B cell (primary cell): ENCODE measurements around the gene AMBN. TPM values are rescaled to one million over a fixed set of nuclear protein-coding genes. Genes with fewer than 3 reads are reported as not detected.

ENCODE experiments used
- ATAC-seq: fragments of 200-7000 bp; cut with Tn5 transposase; one replicate; pipeline ENCODE4 v1.10.0; 2021; ENCODE audit warnings: low read depth, mild to moderate bottlenecking, moderate number of reproducible peaks, moderate library complexity
- CTCF ChIA-PET: fragments of 350-600 bp; sonication (Branson Sonifier 250); formaldehyde crosslinking; loops from one replicate; lab custom pipeline; 2021; ENCODE audit warnings: antibody characterized with exemption, inconsistent platforms; lab: Charles Lee
- POLR2A ChIA-PET: fragments of 350-600 bp; sonication (Branson Sonifier 250); formaldehyde crosslinking; loops from one replicate; lab custom pipeline; 2021; ENCODE audit warnings: antibody characterized with exemption; lab: Charles Lee
- DNase-seq: peaks from one replicate; pipeline ENCODE4 v3.0.0; 2013
- H2AFZ ChIP-seq: 2 replicates; pipeline ENCODE4 v1.6.1; 2012; ENCODE audit warnings: mild to moderate bottlenecking, low read depth, low read length; ENCODE audit not compliant: insufficient read depth, poor library complexity, severe bottlenecking
- H3K27ac ChIP-seq, 2 donors: 1 replicate in 1 of 2; 2 replicates in 1 of 2; pipeline ENCODE4 v1.5.1; 2012 to 2013; ENCODE audit warnings: low read length in 2 of 2, mild to moderate bottlenecking in 2 of 2, moderate library complexity in 1 of 2
- H3K27me3 ChIP-seq, 4 experiments: fragments of 200-600 bp in 1 of 4; sonication (generic) in 1 of 4; replicated peaks in 1 of 4; 1 replicate in 2 of 4; 2 replicates in 2 of 4; pipeline versions ENCODE4 v1.6.1 to v1.7.0; 2013 to 2016; ENCODE audit warnings: low read length in 3 of 4, mild to moderate bottlenecking in 2 of 4, mixed read lengths in 1 of 4, moderate library complexity in 1 of 4; ENCODE audit not compliant: insufficient read depth in 4 of 4, control insufficient read depth in 3 of 4; ENCODE audit errors: control extremely low read depth in 1 of 4
- H3K36me3 ChIP-seq, 2 experiments: replicated peaks in 1 of 2; 1 replicate in 1 of 2; 2 replicates in 1 of 2; pipeline versions ENCODE4 v1.6.1 to v1.7.1; 2013; ENCODE audit warnings: low read length in 1 of 2; ENCODE audit not compliant: insufficient read depth in 2 of 2, control insufficient read depth in 1 of 2; ENCODE audit errors: control extremely low read depth in 1 of 2, extremely low read depth in 1 of 2
- H3K4me1 ChIP-seq, 2 donors: fragments of 200-600 bp in 1 of 2; sonication (generic) in 1 of 2; 1 replicate in 1 of 2; 2 replicates in 1 of 2; pipeline versions ENCODE4 v1.5.1 to v1.6.1; 2013 to 2017; ENCODE audit warnings: low read length in 2 of 2; ENCODE audit not compliant: control insufficient read depth in 2 of 2, insufficient read depth in 2 of 2
- H3K4me2 ChIP-seq: replicated peaks from 2 replicates; pipeline ENCODE3; 2012; ENCODE audit warnings: mild to moderate bottlenecking, low read depth, low read length; ENCODE audit not compliant: poor library complexity, severe bottlenecking
- H3K4me3 ChIP-seq, 5 experiments: fragments of 200-600 bp in 1 of 5; sonication (generic) in 1 of 5; 1 replicate in 3 of 5; 2 replicates in 2 of 5; pipeline versions ENCODE4 v1.5.1 to v1.7.0; 2011 to 2016; ENCODE audit warnings: low read length in 4 of 5, mild to moderate bottlenecking in 4 of 5, low read depth in 2 of 5, control low read depth in 1 of 5, moderate library complexity in 1 of 5; ENCODE audit not compliant: insufficient read depth in 1 of 5; ENCODE audit errors: control extremely low read depth in 1 of 5, extremely low read depth in 1 of 5
- H3K79me2 ChIP-seq: fragments of 200-600 bp; sonication (generic); one replicate; pipeline ENCODE4 v1.6.0; 2016; ENCODE audit warnings: low read length; ENCODE audit not compliant: control insufficient read depth, insufficient read depth
- H3K9ac ChIP-seq: fragments of 200-600 bp; sonication (generic); 2 replicates; pipeline ENCODE4 v1.6.1; 2017; ENCODE audit warnings: mild to moderate bottlenecking, low read length, moderate library complexity
- H3K9me3 ChIP-seq, 3 donors: one replicate each; pipeline versions ENCODE4 v1.6.1 to v1.7.1; 2013; ENCODE audit warnings: low read length in 2 of 3; ENCODE audit not compliant: control insufficient read depth in 2 of 3, insufficient read depth in 1 of 3; ENCODE audit errors: control extremely low read depth in 1 of 3
- H4K20me1 ChIP-seq: 2 replicates; pipeline ENCODE4 v1.6.0; 2012; ENCODE audit warnings: mild to moderate bottlenecking, low read length; ENCODE audit not compliant: insufficient read depth, control insufficient read depth, poor library complexity, severe bottlenecking
- H3K27ac Mint-ChIP-seq: one replicate; pipeline ENCODE4 v1.8.0; 2021; ENCODE audit warnings: mixed read lengths
- H3K27me3 Mint-ChIP-seq: one replicate; pipeline ENCODE4 v1.8.0; 2021; ENCODE audit warnings: mixed read lengths
- H3K4me1 Mint-ChIP-seq: one replicate; pipeline ENCODE4 v1.8.0; 2021; ENCODE audit warnings: mixed read lengths
- H3K4me3 Mint-ChIP-seq: one replicate; pipeline ENCODE4 v1.8.0; 2021; ENCODE audit warnings: mixed read lengths
- H3K9me3 Mint-ChIP-seq: one replicate; pipeline ENCODE4 v1.8.0; 2022; ENCODE audit warnings: mixed read lengths; ENCODE audit not compliant: insufficient read depth
- CTCF ChIP-seq: fragments of 200-600 bp; IDR thresholded peaks from one replicate; pipeline ENCODE4 v1.8.0; 2022; ENCODE audit warnings: antibody characterized with exemption, mild to moderate bottlenecking
- EZH2 ChIP-seq: IDR thresholded peaks from 2 replicates; pipeline ENCODE4 v1.6.1; 2012; ENCODE audit warnings: borderline replicate concordance, low read depth, mild to moderate bottlenecking, moderate library complexity, low read length; ENCODE audit not compliant: insufficient read depth, poor library complexity, severe bottlenecking
- WGBS: methylation state at CpG from one replicate; pipeline ENCODE4 v1.1.5; 2013; ENCODE audit warnings: missing lambda C conversion rate; ENCODE audit not compliant: insufficient coverage; 5-methylcytosine and 5-hydroxymethylcytosine counted together
- intact Hi-C: fragments of 100-400 bp; cut with micrococcal nuclease; formaldehyde crosslinking; loops from one replicate; pipeline ENCODE4 v1.10.0; 2022
- polyA minus RNA-seq: library from RNA; depleted of rRNA, polyadenylated mRNA; stranded (reverse); fragments of >200 nt; gene quantifications from 2 replicates; pipeline ENCODE4 v1.2.3, GENCODE V29; 2012
- polyA plus RNA-seq: library from polyadenylated mRNA; depleted of rRNA; stranded (reverse); fragments of >200 nt; gene quantifications from 2 replicates; pipeline ENCODE4 v1.2.3, GENCODE V29; 2012
- total RNA-seq, 2 donors: library from RNA; stranded (reverse); fragments of 120-200 nt in 1 of 2; gene quantifications; 1 replicate in 1 of 2; 2 replicates in 1 of 2; pipeline versions ENCODE4 v1.2.3 to v1.2.4, GENCODE V29; 2013 to 2022

The AMBN gene
- total RNA-seq (not detected in 2 replicates), polyA plus RNA-seq (not detected in 2 replicates), polyA minus RNA-seq (not detected in 2 replicates)
- not detected for total RNA-seq (2013)

GRCh38 chr4:70591955-70592582 lies at the start of gene AMBN:
Gene AMBN, plus strand, starts transcription at chr4:70592256. Its CDS starts 103 bp downstream, at chr4:70592359.
- H4K20me1 ChIP-seq = no peaks in the 10 kb centered on the region
- no CpG with 5 or more reads among the region's 5 CpGs for WGBS
- no peaks in the 10 kb centered on the region for H3K9me3 ChIP-seq
- no peaks in the 10 kb centered on the region for H3K79me2 ChIP-seq
- H3K27me3 Mint-ChIP-seq = peaks cover 5% of the 10 kb centered on the region
- peaks cover 10% of the 10 kb centered on the region for H3K4me1 Mint-ChIP-seq
- no peak within 1 kb of the TSS for H2AFZ ChIP-seq
- no peak for DNase-seq
- H3K4me2 ChIP-seq = no peak within 1 kb of the TSS
- no peaks in the 10 kb centered on the region for H3K9me3 Mint-ChIP-seq
- TF ChIP-seq CTCF (no peak), EZH2 (no peak)
- no peak for ATAC-seq
- ChIA-PET CTCF (no interaction called here), POLR2A (no interaction called here)
- no peaks in the 10 kb centered on the region for H3K36me3 ChIP-seq
- H3K27ac Mint-ChIP-seq = no peak within 1 kb of the TSS
- no peaks in the 10 kb centered on the region for H3K27me3 ChIP-seq
- no peak within 1 kb of the TSS for H3K4me3 Mint-ChIP-seq
- intact Hi-C loops = no loop called here
- H3K27ac ChIP-seq = no peak within 1 kb of the TSS
- H3K9ac ChIP-seq = no peak within 1 kb of the TSS
- peaks cover 4 to 7% of the 10 kb centered on the region in 2 donors for H3K4me1 ChIP-seq
- H3K4me3 ChIP-seq = no peak within 1 kb of the TSS

- peaks cover 27% of the 10 kb centered on the region for H3K27me3 Mint-ChIP-seq
- CTCF ChIA-PET = no interaction called here
- no peak overlapping the region for H3K27ac Mint-ChIP-seq
- Histone ChIP-seq H3K4me2 (no peak overlapping the region), H3K4me3 (no peak overlapping the region), H3K27ac (no peak overlapping the region), H3K27me3 (no peaks in the 10 kb centered on the region), H4K20me1 (no peaks in the 10 kb centered on the region), H3K4me1 (no peaks in the 10 kb centered on the region), H3K9ac (no peak overlapping the region), H3K79me2 (no peaks in the 10 kb centered on the region), H2AFZ (no peak overlapping the region), H3K36me3 (no peaks in the 10 kb centered on the region), H3K9me3 (no peaks in the 10 kb centered on the region)
- ATAC-seq (no peak), DNase-seq (no peak)
- no peak for TF ChIP-seq EZH2
- peak; percentile 42 for TF ChIP-seq CTCF
- POLR2A ChIA-PET = no interaction called here
- H3K4me3 Mint-ChIP-seq = no peak overlapping the region
- H3K9me3 Mint-ChIP-seq = no peaks in the 10 kb centered on the region
- intact Hi-C loops = no loop called here
- no peaks in the 10 kb centered on the region for H3K4me1 Mint-ChIP-seq
Measured at GRCh38 chr4:70544279-70544868, 47.7 kb upstream of the AMBN start.
